ENCODE data around the gene CNN2.
A peak's percentile ranks its signal among the peaks of the same experiment; 100 is the strongest.

Gene CNN2

GRCh38 chr19:1025960-1026782 is at the start of gene CNN2:
Gene CNN2 (plus strand): TSS chr19:1026608. CDS start chr19:1026662, 54 bp downstream.
- Mint-ChIP-seq H3K36me3 (ENCODE audit: low read depth) (peaks cover 20% of the 10 kb centered on the region), H3K27ac (peak within 1 kb of the TSS; percentile 91), H3K4me1 (ENCODE audit: low read depth) (peaks cover 38% of the 10 kb centered on the region), H3K9me3 (no peaks in the 10 kb centered on the region), H3K27me3 (no peaks in the 10 kb centered on the region), H3K4me3 (peak within 1 kb of the TSS; percentile 89)
- peak; percentile 82 for DNase-seq

DNA sequence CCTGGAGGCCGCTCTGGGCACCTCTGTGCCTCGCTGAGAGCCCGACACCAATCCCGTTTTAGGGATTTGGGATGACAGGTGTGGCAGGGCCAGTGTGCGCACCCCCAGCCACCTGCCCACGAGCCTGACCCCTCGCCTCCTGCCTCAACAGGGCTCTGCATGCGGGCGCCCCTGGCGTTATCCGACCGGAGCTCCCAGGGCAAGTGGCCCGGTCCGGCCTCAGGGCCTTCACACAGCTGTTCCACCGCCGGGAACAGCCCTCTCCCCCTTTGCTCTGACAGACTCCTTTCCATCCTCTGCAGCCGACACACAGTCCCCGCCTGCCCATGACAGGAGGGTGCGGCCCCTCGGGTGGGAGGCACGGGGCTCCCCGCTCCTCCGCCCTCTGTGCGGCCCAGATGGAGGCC is 49.3 kb upstream of the CNN2 start:
- Mint-ChIP-seq H3K27me3 (no peaks in the 10 kb centered on the region), H3K36me3 (ENCODE audit: low read depth) (peaks cover 4% of the 10 kb centered on the region), H3K27ac (no peak overlapping the region), H3K4me3 (no peak overlapping the region), H3K9me3 (no peaks in the 10 kb centered on the region), H3K4me1 (ENCODE audit: low read depth) (no peaks in the 10 kb centered on the region)
- DNase-seq = no peak

DNA sequence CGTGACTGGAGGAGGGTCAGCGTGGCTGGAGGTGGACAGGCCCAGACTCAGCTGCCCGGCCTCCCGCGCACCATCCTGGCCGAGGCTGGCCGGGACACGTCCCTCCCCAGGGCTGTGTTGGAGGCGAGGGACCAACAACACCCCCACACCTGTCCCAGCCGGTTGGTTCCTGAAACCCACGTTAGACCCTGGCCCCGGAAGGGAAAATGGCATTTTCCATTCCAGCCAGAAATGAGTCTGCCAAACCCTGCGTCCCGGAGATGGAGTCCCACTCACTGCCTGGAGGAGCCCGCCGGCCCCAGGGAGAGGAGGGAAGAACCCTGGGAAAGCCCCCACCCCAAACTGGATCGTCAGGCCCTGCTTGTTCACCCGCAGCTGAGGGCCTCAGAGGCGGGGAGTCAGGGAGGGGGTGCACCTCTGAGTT is 47.1 kb upstream of the CNN2 start:
- Mint-ChIP-seq H3K4me3 (no peak overlapping the region), H3K27me3 (no peaks in the 10 kb centered on the region), H3K9me3 (no peaks in the 10 kb centered on the region), H3K4me1 (ENCODE audit: low read depth) (peaks cover 4% of the 10 kb centered on the region), H3K27ac (no peak overlapping the region), H3K36me3 (ENCODE audit: low read depth) (peaks cover 2% of the 10 kb centered on the region)
- no peak for DNase-seq

- Mint-ChIP-seq H3K36me3 (ENCODE audit: low read depth) (peaks cover 10% of the 10 kb centered on the region), H3K27ac (no peak overlapping the region), H3K27me3 (no peaks in the 10 kb centered on the region), H3K4me3 (no peak overlapping the region), H3K9me3 (no peaks in the 10 kb centered on the region), H3K4me1 (ENCODE audit: low read depth) (peaks cover 12% of the 10 kb centered on the region)
- DNase-seq = no peak
Observed at GRCh38 chr19:980133-980998, 46.0 kb upstream of the CNN2 start.

- Mint-ChIP-seq H3K36me3 (ENCODE audit: low read depth) (peaks cover 33% of the 10 kb centered on the region), H3K27ac (no peak overlapping the region), H3K4me3 (no peak overlapping the region), H3K9me3 (no peaks in the 10 kb centered on the region), H3K4me1 (ENCODE audit: low read depth) (peaks cover 18% of the 10 kb centered on the region), H3K27me3 (no peaks in the 10 kb centered on the region)
- peak; percentile 89 for DNase-seq
Observed at GRCh38 chr19:982567-983170, 43.7 kb upstream of the CNN2 start.

GRCh38 chr19:984165-984967 is 42.0 kb upstream of the CNN2 start, which contains the start of gene WDR18:
Gene WDR18 (plus strand): TSS chr19:984345. CDS start chr19:984354, 9 bp downstream.
- Mint-ChIP-seq H3K4me3 (peak within 1 kb of the TSS; percentile 97), H3K4me1 (ENCODE audit: low read depth) (peaks cover 18% of the 10 kb centered on the region)

GRCh38 chr19:986083-986482 is 40.3 kb upstream of the CNN2 start:
- Mint-ChIP-seq H3K4me3 (peak overlapping the region; percentile 97), H3K36me3 (ENCODE audit: low read depth) (peaks cover 64% of the 10 kb centered on the region), H3K9me3 (no peaks in the 10 kb centered on the region), H3K27ac (no peak overlapping the region), H3K27me3 (no peaks in the 10 kb centered on the region), H3K4me1 (ENCODE audit: low read depth) (peaks cover 18% of the 10 kb centered on the region)
- DNase-seq = no peak

More at GRCh38 chr19:984165-984967, 42.0 kb upstream of the CNN2 start, which contains the start of gene WDR18:
- no peaks in the 10 kb centered on the region for H3K27me3 Mint-ChIP-seq
- H3K9me3 Mint-ChIP-seq = no peaks in the 10 kb centered on the region
- peak within 1 kb of the TSS; percentile 98 for H3K27ac Mint-ChIP-seq
- peaks cover 49% of the 10 kb centered on the region for H3K36me3 Mint-ChIP-seq (ENCODE audit: low read depth)
- DNase-seq = peak; percentile 94

DNA sequence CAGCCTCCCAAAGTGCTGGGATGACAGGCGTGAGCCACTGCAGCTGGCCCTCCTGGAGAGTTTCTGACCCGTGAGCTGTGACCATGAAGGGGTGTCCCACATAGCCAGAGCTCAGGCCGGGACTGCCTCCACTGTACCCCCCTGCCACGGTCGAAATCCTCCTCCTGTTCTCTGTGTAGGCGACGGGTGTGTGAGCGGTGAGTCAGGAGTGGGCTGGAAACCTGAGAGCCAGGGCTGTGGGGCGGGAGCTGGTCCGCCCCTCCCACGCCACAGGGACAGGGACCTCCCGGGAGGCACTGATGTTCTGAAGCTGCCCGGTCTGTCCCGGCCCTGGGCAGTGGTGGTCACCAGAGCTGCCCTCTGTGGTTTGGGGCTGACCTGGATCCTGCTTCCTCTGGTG is 38.3 kb upstream of the CNN2 start:
- peaks cover 18% of the 10 kb centered on the region for H3K4me1 Mint-ChIP-seq (ENCODE audit: low read depth)
- H3K9me3 Mint-ChIP-seq = no peaks in the 10 kb centered on the region
- H3K27me3 Mint-ChIP-seq = no peaks in the 10 kb centered on the region
- no peak overlapping the region for H3K27ac Mint-ChIP-seq
- DNase-seq = no peak
- peaks cover 74% of the 10 kb centered on the region for H3K36me3 Mint-ChIP-seq (ENCODE audit: low read depth)
- no peak overlapping the region for H3K4me3 Mint-ChIP-seq

- no peak overlapping the region for H3K27ac Mint-ChIP-seq
- no peaks in the 10 kb centered on the region for H3K27me3 Mint-ChIP-seq
- no peak for DNase-seq
- H3K4me3 Mint-ChIP-seq = no peak overlapping the region
- peaks cover 18% of the 10 kb centered on the region for H3K4me1 Mint-ChIP-seq (ENCODE audit: low read depth)
- no peaks in the 10 kb centered on the region for H3K9me3 Mint-ChIP-seq
- peaks cover 78% of the 10 kb centered on the region for H3K36me3 Mint-ChIP-seq (ENCODE audit: low read depth)
Observed at GRCh38 chr19:988510-988909, 37.9 kb upstream of the CNN2 start.

DNA sequence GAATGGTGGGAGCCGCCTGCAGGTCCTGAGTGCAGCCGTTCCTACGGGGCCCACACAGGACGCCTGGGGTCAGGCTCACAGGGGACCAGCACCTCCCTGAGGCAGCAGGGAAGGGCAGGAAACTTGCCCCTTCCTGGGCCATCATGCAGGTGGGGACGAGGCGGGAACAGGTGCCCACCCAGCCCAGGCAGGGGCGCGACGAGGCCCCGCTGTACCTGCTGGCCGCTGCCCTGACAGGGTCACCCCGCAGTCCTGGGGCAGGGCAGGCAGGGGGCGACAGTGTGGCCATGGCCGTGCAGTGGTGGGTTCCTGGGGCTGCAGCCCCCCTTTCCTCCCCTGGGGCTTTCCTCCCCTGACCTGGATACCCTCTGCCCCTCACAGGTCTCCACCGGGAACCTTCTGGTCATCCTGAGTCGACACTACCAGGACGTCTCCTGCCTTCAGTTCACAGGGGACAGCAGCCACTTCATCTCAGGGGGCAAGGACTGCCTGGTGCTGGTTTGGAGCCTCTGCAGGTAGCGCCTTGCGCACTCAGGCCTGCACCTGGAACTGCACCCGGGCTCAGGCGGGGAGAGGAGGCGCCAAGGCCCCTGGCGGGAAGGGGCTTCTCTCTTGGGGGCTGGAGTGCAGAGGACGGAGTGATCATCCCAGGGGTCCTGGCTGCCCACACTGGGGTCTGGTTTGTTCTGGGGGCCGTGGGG is 36.9 kb upstream of the CNN2 start:
- no peaks in the 10 kb centered on the region for H3K27me3 Mint-ChIP-seq
- peaks cover 14% of the 10 kb centered on the region for H3K4me1 Mint-ChIP-seq (ENCODE audit: low read depth)
- no peak for DNase-seq
- no peak overlapping the region for H3K27ac Mint-ChIP-seq
- peaks cover 81% of the 10 kb centered on the region for H3K36me3 Mint-ChIP-seq (ENCODE audit: low read depth)
- H3K4me3 Mint-ChIP-seq = no peak overlapping the region
- no peaks in the 10 kb centered on the region for H3K9me3 Mint-ChIP-seq

DNA sequence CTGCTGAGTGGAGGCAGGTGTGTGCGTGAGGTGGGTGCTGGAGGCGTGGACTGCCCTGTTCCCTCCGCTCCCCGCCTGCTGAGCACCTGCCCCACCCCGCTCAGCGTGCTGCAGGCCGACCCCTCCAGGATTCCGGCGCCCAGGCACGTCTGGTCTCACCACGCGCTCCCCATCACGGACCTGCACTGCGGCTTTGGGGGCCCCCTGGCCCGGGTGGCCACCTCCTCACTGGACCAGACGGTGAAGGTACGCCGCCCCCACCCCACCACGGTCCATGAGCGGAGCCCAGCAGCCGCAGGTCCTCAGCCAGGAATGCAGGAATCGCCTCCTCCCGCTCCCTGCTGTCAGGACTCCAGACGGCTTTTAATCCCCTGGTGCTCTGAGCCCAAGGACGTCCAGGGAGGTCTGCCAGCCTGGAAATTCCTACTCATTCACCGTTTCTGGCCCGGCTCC is 36.3 kb upstream of the CNN2 start:
- no peak overlapping the region for H3K27ac Mint-ChIP-seq
- DNase-seq = no peak
- peaks cover 9% of the 10 kb centered on the region for H3K4me1 Mint-ChIP-seq (ENCODE audit: low read depth)
- H3K4me3 Mint-ChIP-seq = no peak overlapping the region
- no peaks in the 10 kb centered on the region for H3K27me3 Mint-ChIP-seq
- no peaks in the 10 kb centered on the region for H3K9me3 Mint-ChIP-seq
- H3K36me3 Mint-ChIP-seq (ENCODE audit: low read depth) = peaks cover 76% of the 10 kb centered on the region

GRCh38 chr19:990746-991145 is 35.7 kb upstream of the CNN2 start:
- no peak for DNase-seq
- H3K36me3 Mint-ChIP-seq (ENCODE audit: low read depth) = peaks cover 72% of the 10 kb centered on the region
- no peak overlapping the region for H3K4me3 Mint-ChIP-seq
- H3K9me3 Mint-ChIP-seq = no peaks in the 10 kb centered on the region
- H3K27me3 Mint-ChIP-seq = no peaks in the 10 kb centered on the region
- peaks cover 7% of the 10 kb centered on the region for H3K4me1 Mint-ChIP-seq (ENCODE audit: low read depth)
- no peak overlapping the region for H3K27ac Mint-ChIP-seq

- Mint-ChIP-seq H3K36me3 (ENCODE audit: low read depth) (peaks cover 66% of the 10 kb centered on the region), H3K4me3 (no peak overlapping the region), H3K4me1 (ENCODE audit: low read depth) (peaks cover 7% of the 10 kb centered on the region), H3K27me3 (no peaks in the 10 kb centered on the region), H3K27ac (no peak overlapping the region), H3K9me3 (no peaks in the 10 kb centered on the region)
- DNase-seq = peak; percentile 71
Observed at GRCh38 chr19:991174-991931, 35.1 kb upstream of the CNN2 start.

Data from activated T-cell treated with anti-CD3 and anti-CD28 coated beads, Interleukin-2, amount 50 U/mL, for 24 hours (primary cell).